IMR-90 (cell line): ENCODE data around the gene FXYD5. TPM values are rescaled to one million over a fixed set of nuclear protein-coding genes. Genes with fewer than 3 reads are reported as not detected.

ENCODE experiments used
- ATAC-seq: fragments of 200-7000 bp; cut with Tn5 transposase; 2 replicates; pipeline ENCODE4 v1.9.1; 2020; ENCODE audit warnings: low read depth, mild to moderate bottlenecking, moderate library complexity
- BruUV-seq: library from RNA; stranded (reverse); fragments of 400-500 nt; replicated peaks from 2 replicates; lab custom pipeline; 2021; lab: Mats Ljungman, UMichigan
- CTCF ChIA-PET: fragments of 300-600 bp; formaldehyde crosslinking; extraction: SDS; loops from one replicate; lab custom pipeline; 2021; ENCODE audit warnings: antibody characterized with exemption; lab: Yijun Ruan, JAX
- POLR2A ChIA-PET: fragments of 300-600 bp; sonication (Branson Sonifier 250); formaldehyde crosslinking; loops from one replicate; lab custom pipeline; 2022; ENCODE audit warnings: antibody characterized with exemption; ENCODE audit not compliant: unreplicated experiment; lab: Charles Lee
- DNase-seq: peaks from one replicate; pipeline ENCODE4 v3.0.0; 2013
- H2AFZ ChIP-seq: replicated peaks from 2 replicates; pipeline ENCODE3; 2013; ENCODE audit warnings: low read length, mild to moderate bottlenecking; ENCODE audit not compliant: poor library complexity
- H2AK5ac ChIP-seq: 2 replicates; pipeline ENCODE4 v1.6.1; 2013; ENCODE audit warnings: low read depth, low read length, inconsistent platforms
- H2AK9ac ChIP-seq: replicated peaks from 2 replicates; pipeline ENCODE3; 2013; ENCODE audit warnings: mild to moderate bottlenecking, low read depth, low read length, moderate library complexity; ENCODE audit not compliant: poor library complexity
- H2BK120ac ChIP-seq: 2 replicates; pipeline ENCODE4 v1.6.1; 2013; ENCODE audit warnings: low read depth, low read length, inconsistent platforms
- H2BK15ac ChIP-seq: 3 replicates; pipeline ENCODE4 v1.6.1; 2013; ENCODE audit warnings: low read depth, low read length, inconsistent platforms
- H2BK20ac ChIP-seq: 2 replicates; pipeline ENCODE4 v1.6.1; 2013; ENCODE audit warnings: low read depth, mild to moderate bottlenecking, inconsistent platforms, low read length, moderate library complexity
- H2BK5ac ChIP-seq: 2 replicates; pipeline ENCODE4 v1.6.1; 2013; ENCODE audit warnings: mild to moderate bottlenecking, low read depth, low read length, inconsistent platforms; ENCODE audit not compliant: poor library complexity, severe bottlenecking
- H3K14ac ChIP-seq: replicated peaks from 2 replicates; pipeline ENCODE4 v1.6.1; 2013; ENCODE audit warnings: low read depth, low read length, inconsistent platforms
- H3K18ac ChIP-seq: 2 replicates; pipeline ENCODE4 v1.6.1; 2013; ENCODE audit warnings: low read depth, low read length, control low read depth
- H3K23ac ChIP-seq: 2 replicates; pipeline ENCODE4 v1.6.1; 2013; ENCODE audit warnings: low read depth, low read length, inconsistent platforms
- H3K27ac ChIP-seq: 2 replicates; pipeline ENCODE4 v1.5.1; 2013; ENCODE audit warnings: mild to moderate bottlenecking, control low read depth, low read length; ENCODE audit not compliant: insufficient read depth
- H3K27me3 ChIP-seq: 2 replicates; pipeline ENCODE4 v1.6.1; 2013; ENCODE audit warnings: low read length; ENCODE audit not compliant: control insufficient read depth, insufficient read depth
- H3K36me3 ChIP-seq: 2 replicates; pipeline ENCODE4 v1.6.1; 2013; ENCODE audit warnings: low read length, mixed read lengths; ENCODE audit not compliant: control insufficient read depth, insufficient read depth
- H3K4ac ChIP-seq: 2 replicates; pipeline ENCODE4 v1.6.1; 2013; ENCODE audit warnings: low read depth, low read length, inconsistent platforms
- H3K4me1 ChIP-seq: 2 replicates; pipeline ENCODE4 v1.6.1; 2013; ENCODE audit warnings: low read length, mixed read lengths; ENCODE audit not compliant: control insufficient read depth, insufficient read depth
- H3K4me2 ChIP-seq: 2 replicates; pipeline ENCODE4 v1.6.1; 2013; ENCODE audit warnings: low read depth, mild to moderate bottlenecking, control low read depth, low read length, moderate library complexity
- H3K4me3 ChIP-seq: 2 replicates; pipeline ENCODE4 v1.5.1; 2013; ENCODE audit warnings: low read depth, mild to moderate bottlenecking, control low read depth, low read length, moderate library complexity; ENCODE audit not compliant: insufficient read depth
- H3K56ac ChIP-seq: 2 replicates; pipeline ENCODE4 v1.6.1; 2013; ENCODE audit warnings: low read length, inconsistent platforms; ENCODE audit not compliant: insufficient read depth; ENCODE audit errors: extremely low read depth
- H3K79me1 ChIP-seq, 2 experiments: 2 replicates each; pipeline ENCODE4 v1.6.1; 2013; ENCODE audit warnings: low read length in 2 of 2, inconsistent platforms in 1 of 2, low read depth in 1 of 2
- H3K9ac ChIP-seq: 2 replicates; pipeline ENCODE4 v1.6.1; 2013; ENCODE audit warnings: low read depth, low read length, control low read depth
- H3K9me1 ChIP-seq: 2 replicates; pipeline ENCODE4 v1.6.1; 2013; ENCODE audit warnings: low read length, inconsistent platforms; ENCODE audit not compliant: insufficient read depth
- H3K9me3 ChIP-seq: 2 replicates; pipeline ENCODE4 v1.6.1; 2013; ENCODE audit warnings: low read length; ENCODE audit not compliant: control insufficient read depth, insufficient read depth
- H4K20me1 ChIP-seq: 2 replicates; pipeline ENCODE4 v1.6.1; 2013; ENCODE audit warnings: low read length, inconsistent platforms; ENCODE audit not compliant: insufficient read depth
- H4K5ac ChIP-seq: 2 replicates; pipeline ENCODE4 v1.6.1; 2013; ENCODE audit warnings: mild to moderate bottlenecking, low read depth, low read length, control low read depth
- H4K8ac ChIP-seq, 2 experiments: 2 replicates each; pipeline ENCODE4 v1.6.1; 2013; ENCODE audit warnings: low read depth in 2 of 2, low read length in 2 of 2, control low read depth in 1 of 2, inconsistent platforms in 1 of 2
- H4K91ac ChIP-seq: 2 replicates; pipeline ENCODE4 v1.6.1; 2013; ENCODE audit warnings: low read depth, low read length, inconsistent platforms; ENCODE audit not compliant: insufficient read depth
- BHLHE40 ChIP-seq: fragments of 150-350 bp; IDR thresholded peaks from 2 replicates; pipeline ENCODE4 v1.6.1; 2016; ENCODE audit warnings: mild to moderate bottlenecking, low read depth, low read length
- CEBPB ChIP-seq: IDR thresholded peaks from 2 replicates; pipeline ENCODE4 v1.6.1; 2012; ENCODE audit warnings: low read depth, low read length, improper control_type of control experiment
- CTCF ChIP-seq: conservative IDR thresholded peaks from 2 replicates; pipeline ENCODE4 v1.5.1; 2012; ENCODE audit warnings: mild to moderate bottlenecking, low read depth, low read length, improper control_type of control experiment
- FOS ChIP-seq: fragments of 150-350 bp; IDR thresholded peaks from 2 replicates; pipeline ENCODE4 v1.6.1; 2016; ENCODE audit warnings: low read depth, low read length
- MAFK ChIP-seq: IDR thresholded peaks from 2 replicates; pipeline ENCODE4 v1.6.1; 2012; ENCODE audit warnings: low read depth, low read length, improper control_type of control experiment
- MAZ ChIP-seq: IDR thresholded peaks from 2 replicates; pipeline ENCODE4 v1.6.1; 2012; ENCODE audit warnings: low read depth, mild to moderate bottlenecking, low read length, improper control_type of control experiment, moderate library complexity, borderline replicate concordance
- MXI1 ChIP-seq: IDR thresholded peaks from 2 replicates; pipeline ENCODE4 v1.6.1; 2012; ENCODE audit warnings: low read depth, mild to moderate bottlenecking, low read length, moderate library complexity, borderline replicate concordance
- NFE2L2 ChIP-seq: fragments of 150-350 bp; IDR thresholded peaks from 2 replicates; pipeline ENCODE4 v1.6.1; 2016; ENCODE audit warnings: low read depth, mild to moderate bottlenecking, low read length
- POLR2A ChIP-seq: IDR thresholded peaks from 2 replicates; pipeline ENCODE4 v1.6.1; 2012; ENCODE audit warnings: mild to moderate bottlenecking, low read depth, low read length
- RAD21 ChIP-seq: IDR thresholded peaks from 2 replicates; pipeline ENCODE4 v1.6.1; 2012; ENCODE audit warnings: low read length, improper control_type of control experiment
- SMC3 ChIP-seq: fragments of 150-350 bp; IDR thresholded peaks from 2 replicates; pipeline ENCODE4 v1.6.1; 2016; ENCODE audit warnings: low read depth, mild to moderate bottlenecking, antibody characterized with exemption, low read length, moderate library complexity
- WGBS, 2 experiments: methylation state at CpG; one replicate each; pipeline versions ENCODE4 v1.1.5 to v1.1.7; 2013; ENCODE audit warnings: missing lambda C conversion rate in 2 of 2; ENCODE audit not compliant: insufficient read length in 1 of 2; ENCODE audit errors: extremely low coverage in 2 of 2; 5-methylcytosine and 5-hydroxymethylcytosine counted together
- dilution Hi-C: fragments of 300-500 bp; cut with HindIII; formaldehyde crosslinking; loops from one replicate; pipeline ENCODE4 v1.14.3; 2018; ENCODE audit warnings: low sequenced_read_pairs; ENCODE audit not compliant: unreplicated experiment
- in situ Hi-C: fragments of 300-500 bp; cut with MboI; formaldehyde crosslinking; loops from 3 replicates; pipeline ENCODE4 v1.14.3; 2019; ENCODE audit warnings: low sequenced_read_pairs, inconsistent platforms, mixed read lengths
- intact Hi-C: fragments of 100-400 bp; cut with micrococcal nuclease; formaldehyde crosslinking; loops from 2 replicates; pipeline ENCODE4 v1.10.0; 2022
- polyA plus RNA-seq, 3 experiments: library from polyadenylated mRNA; depleted of rRNA; stranded (reverse); fragments of >200 nt; gene quantifications; 2 replicates each; pipeline ENCODE4 v1.2.3, GENCODE V29; 2012; ENCODE audit warnings: low replicate concordance in 1 of 3
- total RNA-seq: library from RNA; depleted of rRNA; stranded (reverse); fragments of >200 nt; gene quantifications from 2 replicates; pipeline ENCODE4 v1.2.3, GENCODE V29; 2012

Gene FXYD5
- total and polyA plus RNA-seq, 2 of the 4 experiments (the other 2 are of a cell fraction): 53.6 to 245 TPM

- H3K27me3 ChIP-seq: no peaks in the 10 kb centered on the region
- H3K36me3 ChIP-seq: peaks cover 13% of the 10 kb centered on the region
- DNase-seq (no peak), ATAC-seq (peak; percentile 45)
- peak overlapping the region; percentile 40 for H2BK120ac ChIP-seq
- H4K91ac ChIP-seq: 0 out of 2 replicates have a peak overlapping the region, but pooled peaks have one; percentile 23
- H2AFZ ChIP-seq: peak overlapping the region; percentile 100
- H3K79me1 ChIP-seq: peaks cover 8 to 42% of the 10 kb centered on the region in 2 experiments; a peak in 2 of 4 replicates
- peaks cover 9% of the 10 kb centered on the region for H3K4me1 ChIP-seq
- peak overlapping the region; percentile 74 for H2BK5ac ChIP-seq
- 0 out of 2 replicates have a peak overlapping the region, but pooled peaks have one; percentile 49 for H2AK5ac ChIP-seq
- H2AK9ac ChIP-seq: peak overlapping the region; percentile 99
- peak overlapping the region; percentile 52; the same call in 1 of the 3 replicates for H2BK15ac ChIP-seq
- peak overlapping the region; percentile 45 for H4K5ac ChIP-seq
- peak overlapping the region; percentile 85 for H3K4me2 ChIP-seq
- POLR2A ChIA-PET: interaction anchor here (0.6 kb wide), 1 partner anchor 56 kb away, joined by 6 read pairs; no protein-coding TSS in a partner anchor
- CTCF ChIA-PET: interaction anchor here (0.5 to 1.2 kb wide), 6 partner anchors 12 to 617 kb away, joined by 3 to 4 read pairs (median 3); no protein-coding TSS in a partner anchor
- peak overlapping the region; percentile 79 for H3K4me3 ChIP-seq
- peak overlapping the region; percentile 21 for H3K18ac ChIP-seq
- peak overlapping the region; percentile 87 for H3K4ac ChIP-seq
- peak overlapping the region; percentile 57; the same call in 1 of the 2 replicates for H3K27ac ChIP-seq
- dilution Hi-C loops: no loop called here
- BruUV-seq: no TSS peak
- H3K56ac ChIP-seq: 0 out of 2 replicates have a peak overlapping the region, but pooled peaks have one; percentile 38
- no peaks in the 10 kb centered on the region for H3K9me3 ChIP-seq
- peak overlapping the region; percentile 75 to 97; a peak in 3 of 4 replicates for H4K8ac ChIP-seq
- TF ChIP-seq CEBPB (no peak), BHLHE40 (no peak), MAZ (peak; percentile 53; the same call in 1 of the 2 replicates), RAD21 (peak; percentile 22; the same call in 1 of the 2 replicates), CTCF (peak; percentile 55), MXI1 (no peak), NFE2L2 (no peak), POLR2A (no peak), SMC3 (peak; percentile 26; the same call in 1 of the 2 replicates), MAFK (no peak), FOS (no peak)
- peak overlapping the region; percentile 16; the same call in 1 of the 2 replicates for H2BK20ac ChIP-seq
- 0 out of 2 replicates have a peak, but pooled peaks cover 2% of the 10 kb centered on the region for H4K20me1 ChIP-seq
- peaks cover 12% of the 10 kb centered on the region; the same call in 1 of the 2 replicates for H3K9me1 ChIP-seq
- H3K9ac ChIP-seq: peak overlapping the region; percentile 56
- in situ Hi-C loops: no loop called here
- peak overlapping the region; percentile 85 for H3K14ac ChIP-seq
- H3K23ac ChIP-seq: peak overlapping the region; percentile 90
- intact Hi-C loops: no loop called here
- WGBS, 2 experiments: 0% methylated on average over 4 of the region's 36 CpGs; no CpG with 5 or more reads in 1 of the 2 experiments
Measured at GRCh38 chr19:35153701-35154524, 622 bp upstream of the FXYD5 start.
